Left forelimb (tissue), 1 donor: ENCODE data around the gene COL4A2.
A peak's percentile ranks its signal among the peaks of the same experiment; 100 is the strongest.

Source experiments
- DNase-seq: peaks from one replicate; pipeline ENCODE4 v3.0.0-alpha.2; 2018; ENCODE audit warnings: low spot score

The COL4A2 gene

GRCh38 chr13:110290153-110290552, 16.9 kb upstream of the COL4A2 start:
- peak; percentile 11 for DNase-seq

- DNase-seq: peak; percentile 50
Observed at GRCh38 chr13:110290826-110291225, 16.3 kb upstream of the COL4A2 start.

GRCh38 chr13:110291286-110291685, 15.8 kb upstream of the COL4A2 start:
- peak; percentile 17 for DNase-seq

GRCh38 chr13:110293037-110293436, 14.0 kb upstream of the COL4A2 start:
- DNase-seq: peak; percentile 8

GRCh38 chr13:110293649-110294048, 13.4 kb upstream of the COL4A2 start:
- no peak for DNase-seq

GRCh38 chr13:110294146-110294545, 12.9 kb upstream of the COL4A2 start:
- DNase-seq: peak; percentile 4

GRCh38 chr13:110294622-110295021, 12.5 kb upstream of the COL4A2 start:
- DNase-seq: no peak

- DNase-seq: peak; percentile 17
Observed at GRCh38 chr13:110297011-110297410, 10.1 kb upstream of the COL4A2 start.

- no peak for DNase-seq
Observed at GRCh38 chr13:110297766-110298504, 9.1 kb upstream of the COL4A2 start.

- peak; percentile 64 for DNase-seq
Observed at GRCh38 chr13:110298505-110299282, 8.4 kb upstream of the COL4A2 start.

GRCh38 chr13:110299283-110299840, 7.7 kb upstream of the COL4A2 start:
- DNase-seq: peak; percentile 61

- peak; percentile 8 for DNase-seq
Observed at GRCh38 chr13:110300090-110300815, 6.8 kb upstream of the COL4A2 start.

GRCh38 chr13:110301083-110301482, 6.0 kb upstream of the COL4A2 start:
- DNase-seq: peak; percentile 49

GRCh38 chr13:110301606-110302553, 5.2 kb upstream of the COL4A2 start:
- peak; percentile 60 for DNase-seq

GRCh38 chr13:110302997-110303396, 4.1 kb upstream of the COL4A2 start:
- peak; percentile 33 for DNase-seq

GRCh38 chr13:110303644-110304043, 3.4 kb upstream of the COL4A2 start:
- no peak for DNase-seq

GRCh38 chr13:110304256-110304655, 2.8 kb upstream of the COL4A2 start:
- DNase-seq: peak; percentile 23

- DNase-seq: peak; percentile 15
Observed at GRCh38 chr13:110305001-110305400, 2.1 kb upstream of the COL4A2 start.

GRCh38 chr13:110305544-110305943, 1.5 kb upstream of the COL4A2 start:
- DNase-seq: no peak

GRCh38 chr13:110305949-110306339, 1.1 kb upstream of the COL4A2 start:
- DNase-seq: peak; percentile 52

GRCh38 chr13:110306340-110306959, 634 bp upstream of the COL4A2 start:
- DNase-seq: peak; percentile 72
